Mesothelial cell of epicardium (in vitro differentiated cells): Measurements from ENCODE around the gene PHAF1. TPM values are rescaled to one million over a fixed set of nuclear protein-coding genes. Genes with fewer than 3 reads are reported as not detected.
A peak's percentile ranks its signal among the peaks of the same experiment; 100 is the strongest.

Source experiments
- DNase-seq, 2 experiments: peaks; one replicate each; pipeline ENCODE4 v3.0.0; 2021; ENCODE audit warnings: low spot score in 2 of 2; ENCODE audit not compliant: unreplicated experiment in 2 of 2
- H3K27ac Mint-ChIP-seq: 2 replicates; pipeline ENCODE4 v1.8.0; 2021; ENCODE audit warnings: mixed read lengths
- H3K27me3 Mint-ChIP-seq: 2 replicates; pipeline ENCODE4 v1.8.0; 2021; ENCODE audit warnings: low read depth, mixed read lengths
- H3K36me3 Mint-ChIP-seq: 2 replicates; pipeline ENCODE4 v1.8.0; 2021; ENCODE audit warnings: mixed read lengths
- H3K4me1 Mint-ChIP-seq: 2 replicates; pipeline ENCODE4 v1.8.0; 2021; ENCODE audit warnings: mixed read lengths
- H3K4me3 Mint-ChIP-seq: 2 replicates; pipeline ENCODE4 v1.8.0; 2021; ENCODE audit warnings: mild to moderate bottlenecking, moderate library complexity, mixed read lengths
- H3K9me3 Mint-ChIP-seq: 2 replicates; pipeline ENCODE4 v1.8.0; 2021; ENCODE audit warnings: mixed read lengths
- total RNA-seq: library from RNA; stranded (reverse); gene quantifications from 3 replicates; pipeline ENCODE4 v1.2.1, GENCODE V29; 2021
- TF ChIP-seq, protein P1 (sequence below): fragments of 200-600 bp; sonication (generic); IDR thresholded peaks from one replicate; pipeline ENCODE4 v1.5.0; 2021; ENCODE audit warnings: antibody characterized with exemption; ENCODE audit not compliant: unreplicated experiment

PHAF1 gene
- total RNA-seq, 1 donor from 2014 or later: 20.9 TPM

DNA sequence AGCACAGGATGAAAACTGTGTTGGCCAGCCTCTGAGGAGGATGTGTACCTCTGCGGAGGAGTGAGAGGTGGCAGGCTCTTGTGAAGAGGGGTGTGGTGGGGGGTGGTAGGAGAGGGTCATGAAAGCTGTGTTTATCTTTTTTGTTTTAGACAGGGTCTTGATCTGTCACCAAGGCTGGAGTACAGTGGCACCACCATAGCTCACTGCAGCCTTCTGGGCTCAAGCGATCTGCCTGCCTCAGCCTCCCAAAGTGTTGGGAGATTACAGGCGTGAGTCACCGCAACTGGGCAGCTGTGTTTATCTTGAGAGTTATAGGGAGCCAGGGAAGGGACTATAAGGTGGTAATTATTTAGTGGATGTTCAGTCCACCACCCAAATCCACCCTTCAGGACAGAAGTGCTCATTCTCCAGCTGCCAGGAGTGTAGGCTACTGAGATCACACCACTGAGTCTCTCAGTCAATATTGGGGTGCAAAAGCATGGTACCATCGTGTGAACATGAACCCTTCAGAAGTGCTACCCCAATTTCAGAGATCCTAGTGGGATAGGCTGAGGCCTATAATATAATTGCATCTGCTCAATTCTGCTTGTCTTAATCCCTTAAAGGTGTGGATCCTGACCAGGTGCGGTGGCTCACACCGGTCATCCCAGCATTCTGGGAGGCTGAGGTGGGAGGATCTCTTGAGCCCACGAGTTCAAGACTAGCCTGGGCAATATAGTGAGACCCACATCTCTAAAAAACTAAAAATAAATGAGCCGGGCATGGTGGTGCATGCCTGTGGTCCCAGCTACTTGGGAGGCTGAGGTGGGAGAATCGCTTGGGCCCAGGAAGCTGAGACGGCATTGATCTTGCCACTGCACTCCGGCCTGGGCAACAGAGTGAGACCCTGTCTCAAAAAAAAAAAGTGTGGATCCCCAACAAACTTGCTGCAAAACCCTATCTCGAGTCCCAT is 81.0 kb downstream of the PHAF1 start:
- no peak for DNase-seq
- Mint-ChIP-seq H3K36me3 (peaks cover 5% of the 10 kb centered on the region), H3K27me3 (peaks cover 3% of the 10 kb centered on the region), H3K9me3 (no peaks in the 10 kb centered on the region), H3K4me1 (peaks cover 23% of the 10 kb centered on the region), H3K4me3 (no peak overlapping the region), H3K27ac (no peak overlapping the region)
- TF ChIP-seq, protein P1, sequence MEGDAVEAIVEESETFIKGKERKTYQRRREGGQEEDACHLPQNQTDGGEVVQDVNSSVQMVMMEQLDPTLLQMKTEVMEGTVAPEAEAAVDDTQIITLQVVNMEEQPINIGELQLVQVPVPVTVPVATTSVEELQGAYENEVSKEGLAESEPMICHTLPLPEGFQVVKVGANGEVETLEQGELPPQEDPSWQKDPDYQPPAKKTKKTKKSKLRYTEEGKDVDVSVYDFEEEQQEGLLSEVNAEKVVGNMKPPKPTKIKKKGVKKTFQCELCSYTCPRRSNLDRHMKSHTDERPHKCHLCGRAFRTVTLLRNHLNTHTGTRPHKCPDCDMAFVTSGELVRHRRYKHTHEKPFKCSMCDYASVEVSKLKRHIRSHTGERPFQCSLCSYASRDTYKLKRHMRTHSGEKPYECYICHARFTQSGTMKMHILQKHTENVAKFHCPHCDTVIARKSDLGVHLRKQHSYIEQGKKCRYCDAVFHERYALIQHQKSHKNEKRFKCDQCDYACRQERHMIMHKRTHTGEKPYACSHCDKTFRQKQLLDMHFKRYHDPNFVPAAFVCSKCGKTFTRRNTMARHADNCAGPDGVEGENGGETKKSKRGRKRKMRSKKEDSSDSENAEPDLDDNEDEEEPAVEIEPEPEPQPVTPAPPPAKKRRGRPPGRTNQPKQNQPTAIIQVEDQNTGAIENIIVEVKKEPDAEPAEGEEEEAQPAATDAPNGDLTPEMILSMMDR: no peak

DNA sequence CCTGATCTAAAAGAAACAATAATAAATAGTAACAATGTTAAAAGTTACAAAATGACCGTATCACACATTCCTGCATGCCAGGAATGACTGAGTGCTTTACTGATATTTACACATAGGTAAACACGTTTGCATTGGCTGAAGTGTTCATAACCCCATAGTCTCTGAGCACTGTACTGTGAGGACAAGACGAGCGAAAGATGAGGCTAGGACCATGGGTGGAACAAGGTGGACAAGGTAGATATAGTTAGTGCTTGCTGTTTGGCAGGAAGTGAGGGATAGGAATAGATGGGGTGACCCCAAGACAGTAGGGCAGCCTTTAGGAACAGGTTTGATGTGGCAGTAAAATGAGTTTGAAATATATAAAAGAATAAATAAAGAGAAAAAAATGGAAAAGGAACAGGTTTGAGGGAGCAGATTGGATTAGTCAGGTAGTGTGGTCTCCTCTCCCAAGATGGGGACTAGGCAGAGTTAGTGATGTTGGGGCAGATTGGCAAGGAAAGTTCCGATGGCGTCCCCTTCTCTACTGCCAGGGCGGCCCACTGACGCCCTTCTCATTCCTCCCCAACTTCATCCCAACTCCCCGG is 81.8 kb downstream of the PHAF1 start:
- TF ChIP-seq, protein P1: no peak
- Mint-ChIP-seq H3K9me3 (no peaks in the 10 kb centered on the region), H3K27me3 (peaks cover 2% of the 10 kb centered on the region), H3K4me1 (peaks cover 21% of the 10 kb centered on the region), H3K27ac (peak overlapping the region; percentile 60), H3K36me3 (peaks cover 11% of the 10 kb centered on the region), H3K4me3 (peak overlapping the region; percentile 84)
- no peak for DNase-seq

DNA sequence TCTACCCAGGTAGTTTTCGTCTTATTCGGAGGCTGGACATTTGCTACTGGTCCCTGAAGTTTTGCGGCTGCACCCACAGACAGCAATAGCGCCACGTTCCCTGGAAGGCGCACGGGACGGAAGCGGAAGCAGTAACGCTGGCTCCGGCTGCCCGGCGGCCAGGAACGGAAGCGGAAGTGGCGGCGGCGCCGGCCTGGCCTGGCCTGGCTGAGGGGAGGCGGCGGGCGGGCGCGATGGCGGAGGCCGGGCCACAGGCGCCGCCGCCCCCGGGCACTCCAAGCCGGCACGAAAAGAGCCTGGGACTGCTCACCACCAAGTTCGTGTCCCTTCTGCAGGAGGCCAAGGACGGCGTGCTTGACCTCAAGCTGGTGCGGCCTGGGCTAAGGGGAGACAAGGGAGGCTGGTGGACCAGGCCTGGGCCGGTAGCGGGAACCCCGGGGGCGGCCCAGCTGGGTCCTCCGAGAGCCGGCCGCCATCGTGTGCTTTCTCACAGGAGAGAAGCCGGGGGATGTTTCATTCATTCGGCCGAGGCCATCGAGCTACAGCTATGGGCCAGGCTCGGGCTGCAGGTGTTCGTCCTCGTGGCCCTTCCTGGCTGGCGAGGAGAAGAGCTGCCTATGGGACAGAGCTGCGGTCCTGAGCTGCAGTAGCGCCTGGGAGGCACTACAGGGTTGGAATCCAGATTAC is 82.4 kb downstream of the PHAF1 start, which contains the start of gene E2F4:
Gene E2F4 (plus strand): TSS at position 161 of the 687 bp plus-strand sequence. CDS start 73 bp downstream, at position 234.
- H3K27me3 Mint-ChIP-seq: no peaks in the 10 kb centered on the region
- no peaks in the 10 kb centered on the region for H3K9me3 Mint-ChIP-seq
- H3K27ac Mint-ChIP-seq: peak within 1 kb of the TSS; percentile 86
- H3K4me3 Mint-ChIP-seq: peak within 1 kb of the TSS; percentile 84
- H3K36me3 Mint-ChIP-seq: peaks cover 16% of the 10 kb centered on the region
- TF ChIP-seq, protein P1: no peak
- H3K4me1 Mint-ChIP-seq: peaks cover 19% of the 10 kb centered on the region
- DNase-seq: peak; percentile 71 to 86

DNA sequence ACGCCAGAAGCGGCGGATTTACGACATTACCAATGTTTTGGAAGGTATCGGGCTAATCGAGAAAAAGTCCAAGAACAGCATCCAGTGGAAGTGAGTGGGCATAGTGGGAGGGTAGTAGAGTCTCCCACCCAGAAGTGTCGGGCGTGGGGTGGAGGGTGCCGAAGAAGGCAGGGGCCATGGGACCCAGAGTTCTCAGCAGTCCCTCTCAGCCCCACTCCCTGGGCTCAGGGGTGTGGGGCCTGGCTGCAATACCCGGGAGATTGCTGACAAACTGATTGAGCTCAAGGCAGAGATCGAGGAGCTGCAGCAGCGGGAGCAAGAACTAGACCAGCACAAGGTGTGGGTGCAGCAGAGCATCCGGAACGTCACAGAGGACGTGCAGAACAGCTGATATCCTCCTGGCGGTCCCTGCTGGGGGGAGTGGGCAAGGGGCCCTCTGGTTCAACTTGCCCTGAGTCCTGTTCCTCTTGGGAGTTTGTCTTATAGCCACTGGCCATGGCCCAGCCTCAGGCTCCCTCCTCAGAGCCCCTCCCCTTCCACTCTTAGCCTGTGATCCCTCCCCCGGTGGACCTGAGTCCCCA is 83.1 kb downstream of the PHAF1 start:
- Mint-ChIP-seq H3K4me3 (peak overlapping the region; percentile 84), H3K9me3 (no peaks in the 10 kb centered on the region), H3K27me3 (no peaks in the 10 kb centered on the region), H3K27ac (peak overlapping the region; percentile 86), H3K4me1 (peaks cover 19% of the 10 kb centered on the region), H3K36me3 (peaks cover 16% of the 10 kb centered on the region)
- TF ChIP-seq, protein P1: no peak
- DNase-seq: no peak

DNA sequence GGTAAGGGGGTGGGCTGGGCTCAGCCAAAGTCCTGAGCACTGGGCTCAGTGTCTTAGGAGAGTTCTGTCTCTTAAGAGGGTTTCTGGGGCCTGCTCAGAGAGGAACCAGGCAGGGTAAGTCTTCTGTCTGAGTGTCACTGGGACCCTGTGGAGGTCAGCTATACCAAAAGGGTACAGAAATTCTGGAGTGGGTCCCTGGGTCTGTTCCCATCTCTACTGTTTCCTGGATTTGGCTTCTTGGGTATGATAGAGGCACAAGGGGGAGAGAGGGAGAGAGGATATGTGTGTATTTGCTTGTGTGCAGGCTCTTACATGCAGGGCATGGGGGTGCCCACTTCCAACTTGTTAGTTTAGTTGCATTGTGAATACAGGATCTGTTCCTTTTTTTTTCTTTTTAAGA is 83.8 kb downstream of the PHAF1 start:
- no peak for DNase-seq
- peak overlapping the region; percentile 25 for H3K27ac Mint-ChIP-seq
- peaks cover 16% of the 10 kb centered on the region for H3K36me3 Mint-ChIP-seq
- H3K4me1 Mint-ChIP-seq: peaks cover 19% of the 10 kb centered on the region
- H3K9me3 Mint-ChIP-seq: no peaks in the 10 kb centered on the region
- H3K4me3 Mint-ChIP-seq: peak overlapping the region; percentile 84
- TF ChIP-seq, protein P1: no peak
- H3K27me3 Mint-ChIP-seq: no peaks in the 10 kb centered on the region
